Liver (tissue), 9 donors: ENCODE results near the gene ARHGAP32. TPM values are rescaled to one million over a fixed set of nuclear protein-coding genes. Genes with fewer than 3 reads are reported as not detected.

Experiments
- DNase-seq: peaks from one replicate; pipeline ENCODE4 v3.0.0-alpha.2; 2017; ENCODE audit warnings: low spot score
- H3K27ac ChIP-seq, 2 donors: one replicate each; pipeline ENCODE4 v1.7.0; 2013; ENCODE audit warnings: inconsistent platforms in 2 of 2, low read length in 2 of 2, control low read depth in 1 of 2, low read depth in 1 of 2, mild to moderate bottlenecking in 1 of 2
- H3K27me3 ChIP-seq, 4 donors: one replicate each; pipeline versions ENCODE4 v1.6.1 to v1.7.0; 2013; ENCODE audit warnings: low read length in 3 of 4, inconsistent platforms in 1 of 4, mild to moderate bottlenecking in 1 of 4, moderate library complexity in 1 of 4; ENCODE audit not compliant: control insufficient read depth in 4 of 4, insufficient read depth in 4 of 4
- H3K36me3 ChIP-seq, 4 donors: one replicate each; pipeline versions ENCODE4 v1.6.1 to v1.7.0; 2013; ENCODE audit warnings: low read length in 3 of 4, mild to moderate bottlenecking in 3 of 4, low read depth in 1 of 4, moderate library complexity in 1 of 4; ENCODE audit not compliant: control insufficient read depth in 4 of 4, insufficient read depth in 3 of 4
- H3K4me1 ChIP-seq, 4 donors: one replicate each; pipeline versions ENCODE4 v1.6.1 to v1.7.0; 2013; ENCODE audit warnings: low read length in 3 of 4, mild to moderate bottlenecking in 3 of 4, moderate library complexity in 1 of 4; ENCODE audit not compliant: control insufficient read depth in 4 of 4, insufficient read depth in 4 of 4
- H3K4me3 ChIP-seq, 3 donors: one replicate each; pipeline versions ENCODE4 v1.6.1 to v1.7.0; 2013; ENCODE audit warnings: low read length in 3 of 3, control low read depth in 1 of 3, low read depth in 1 of 3, mild to moderate bottlenecking in 1 of 3
- H3K9ac ChIP-seq, 2 donors: one replicate each; pipeline ENCODE4 v1.7.0; 2013; ENCODE audit warnings: low read length in 2 of 2, mild to moderate bottlenecking in 2 of 2, moderate library complexity in 2 of 2, control low read depth in 1 of 2, low read depth in 1 of 2
- H3K9me3 ChIP-seq, 4 donors: one replicate each; pipeline versions ENCODE4 v1.6.1 to v1.7.0; 2013; ENCODE audit warnings: low read length in 3 of 4; ENCODE audit not compliant: control insufficient read depth in 4 of 4
- EGR1 ChIP-seq, 2 donors: IDR thresholded peaks; 2 replicates each; pipeline ENCODE4 v1.6.1; 2016 to 2018; ENCODE audit warnings: antibody characterized with exemption in 2 of 2, low read depth in 2 of 2
- FOXA1 ChIP-seq: IDR thresholded peaks from 2 replicates; pipeline ENCODE4 v1.6.1; 2016; ENCODE audit warnings: antibody characterized with exemption
- GABPA ChIP-seq, 2 donors: IDR thresholded peaks in 1 of 2; conservative IDR thresholded peaks in 1 of 2; 2 replicates each; pipeline ENCODE4 v1.6.1; 2016; ENCODE audit warnings: antibody characterized with exemption in 2 of 2, mild to moderate bottlenecking in 1 of 2, moderate library complexity in 1 of 2
- HNF4A ChIP-seq, 2 donors: conservative IDR thresholded peaks; 2 replicates each; pipeline ENCODE4 v1.6.1; 2016; ENCODE audit warnings: antibody characterized with exemption in 2 of 2, mild to moderate bottlenecking in 2 of 2
- JUND ChIP-seq, 2 donors: IDR thresholded peaks; 2 replicates each; pipeline ENCODE4 v1.6.1; 2016; ENCODE audit warnings: antibody characterized with exemption in 2 of 2
- NR2F2 ChIP-seq: IDR thresholded peaks from 2 replicates; pipeline ENCODE4 v1.6.1; 2016; ENCODE audit warnings: antibody characterized with exemption
- RAD21 ChIP-seq, 2 donors: IDR thresholded peaks; 2 replicates each; pipeline ENCODE4 v1.6.1; 2016; ENCODE audit warnings: antibody characterized with exemption in 2 of 2, mild to moderate bottlenecking in 2 of 2
- RXRA ChIP-seq, 2 donors: IDR thresholded peaks; 2 replicates each; pipeline ENCODE4 v1.6.1; 2017 to 2018; ENCODE audit warnings: antibody characterized with exemption in 2 of 2, mild to moderate bottlenecking in 1 of 2
- SP1 ChIP-seq: IDR thresholded peaks from 2 replicates; pipeline ENCODE4 v1.6.1; 2018; ENCODE audit warnings: antibody characterized with exemption, mild to moderate bottlenecking
- WGBS: extraction: QIAGEN DNeasy Blood & Tissue Kit; methylation state at CpG from one replicate; pipeline ENCODE4 v1.1.7; 2013; 5-methylcytosine and 5-hydroxymethylcytosine counted together
- polyA plus RNA-seq, 2 donors: library from polyadenylated mRNA; stranded (reverse) in 1 of 2; unstranded in 1 of 2; fragments of 200-250 nt in 1 of 2; fragments of >200 nt in 1 of 2; fragmentation: Nextera tagmentation in 1 of 2; extraction: Ambion mirVana in 1 of 2; gene quantifications; one replicate each; pipeline versions ENCODE4 v1.2.1 to v1.2.3, GENCODE V29; 2013 to 2015
- total RNA-seq, 2 donors: library from RNA; depleted of rRNA; stranded (reverse); fragments of >200 nt; gene quantifications; one replicate each; pipeline ENCODE4 v1.2.3, GENCODE V29; 2014
- TF ChIP-seq, protein P1 (sequence below): IDR thresholded peaks from 2 replicates; pipeline ENCODE4 v1.6.1; 2016; ENCODE audit warnings: antibody characterized with exemption
- TF ChIP-seq, protein P2 (sequence below): IDR thresholded peaks from 2 replicates; pipeline ENCODE4 v1.6.1; 2016; ENCODE audit warnings: antibody characterized with exemption
- TF ChIP-seq, protein P3 (sequence below): IDR thresholded peaks from 2 replicates; pipeline ENCODE4 v1.6.1; 2016; ENCODE audit warnings: antibody characterized with exemption, mild to moderate bottlenecking
- donor health status: healthy.
- donor health status: healthy.
- donor health status: healthy.
- donor health status: healthy.
- donor health status: healthy.

Gene ARHGAP32
- total and polyA plus RNA-seq, 4 donors, result 1.8 to 13.1 (median 2.6) TPM

DNA sequence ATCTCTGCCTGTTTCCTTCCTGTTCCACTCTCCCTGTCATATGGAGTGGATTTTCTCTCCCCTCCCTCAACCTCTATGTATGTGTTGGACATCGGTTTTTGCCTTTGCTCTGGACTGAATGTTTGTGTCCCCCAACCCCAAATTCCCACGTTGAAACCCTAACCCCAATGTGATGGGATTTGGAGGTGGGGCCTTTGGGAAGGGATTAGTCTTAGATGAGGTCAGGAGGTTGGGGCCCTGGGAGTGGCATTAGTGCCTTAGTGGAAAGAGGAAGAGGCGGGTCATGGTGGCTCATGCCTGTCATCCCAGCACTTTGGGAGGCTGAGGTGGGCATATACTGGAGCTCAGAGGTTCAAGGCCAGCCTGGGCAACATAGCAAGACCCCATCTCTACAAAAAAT lies 261.1 kb downstream of the ARHGAP32 start (continued):
- TF ChIP-seq, protein P1, sequence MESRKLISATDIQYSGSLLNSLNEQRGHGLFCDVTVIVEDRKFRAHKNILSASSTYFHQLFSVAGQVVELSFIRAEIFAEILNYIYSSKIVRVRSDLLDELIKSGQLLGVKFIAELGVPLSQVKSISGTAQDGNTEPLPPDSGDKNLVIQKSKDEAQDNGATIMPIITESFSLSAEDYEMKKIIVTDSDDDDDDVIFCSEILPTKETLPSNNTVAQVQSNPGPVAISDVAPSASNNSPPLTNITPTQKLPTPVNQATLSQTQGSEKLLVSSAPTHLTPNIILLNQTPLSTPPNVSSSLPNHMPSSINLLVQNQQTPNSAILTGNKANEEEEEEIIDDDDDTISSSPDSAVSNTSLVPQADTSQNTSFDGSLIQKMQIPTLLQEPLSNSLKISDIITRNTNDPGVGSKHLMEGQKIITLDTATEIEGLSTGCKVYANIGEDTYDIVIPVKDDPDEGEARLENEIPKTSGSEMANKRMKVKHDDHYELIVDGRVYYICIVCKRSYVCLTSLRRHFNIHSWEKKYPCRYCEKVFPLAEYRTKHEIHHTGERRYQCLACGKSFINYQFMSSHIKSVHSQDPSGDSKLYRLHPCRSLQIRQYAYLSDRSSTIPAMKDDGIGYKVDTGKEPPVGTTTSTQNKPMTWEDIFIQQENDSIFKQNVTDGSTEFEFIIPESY, result no peak
- no peak for TF ChIP-seq HNF4A (conservative IDR thresholded peaks at IDR 0.05)
- no peak for TF ChIP-seq EGR1 (IDR thresholded peaks at IDR 0.05; ENCODE audit: low read depth in 2 of 2)
- no peak for TF ChIP-seq JUND (IDR thresholded peaks at IDR 0.05)

DNA sequence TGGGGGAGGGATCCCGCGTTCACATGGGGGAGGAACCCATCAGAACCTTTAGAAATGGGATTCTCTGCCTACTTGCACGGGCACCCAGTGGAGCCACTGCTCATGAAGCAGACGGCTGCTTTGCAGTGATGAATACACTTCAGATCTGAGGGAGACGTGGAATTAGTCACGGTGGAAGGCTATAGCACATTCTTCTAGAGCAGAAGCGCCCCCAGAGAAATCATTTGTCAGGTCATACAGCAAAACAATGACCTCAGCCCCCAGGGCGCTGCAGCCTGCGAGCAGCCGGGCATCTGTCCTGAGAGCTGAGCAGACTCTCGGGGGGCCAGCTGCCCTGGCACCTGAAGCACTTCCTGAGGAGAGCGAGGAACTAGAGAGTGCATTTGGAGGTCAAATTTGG lies 262.1 kb downstream of the ARHGAP32 start:
- Histone ChIP-seq H3K27me3 (peaks cover 0 to 2% (median 1%) of the 10 kb centered on the region in 4 donors), H3K4me3 (no peak overlapping the region), H3K9me3 (no peaks in the 10 kb centered on the region), H3K4me1 (no peaks in the 10 kb centered on the region), H3K9ac (no peak overlapping the region), H3K27ac (no peak overlapping the region), H3K36me3 (no peaks in the 10 kb centered on the region)
- no peak for TF ChIP-seq FOXA1
- TF ChIP-seq RXRA (IDR thresholded peaks at IDR 0.05), result no peak
- TF ChIP-seq GABPA (IDR thresholded peaks at IDR 0.05 in 1 of 2, conservative IDR thresholded peaks at IDR 0.05 in 1 of 2), result no peak
- TF ChIP-seq HNF4A (conservative IDR thresholded peaks at IDR 0.05), result no peak
- TF ChIP-seq RAD21 (IDR thresholded peaks at IDR 0.05), result no peak
- TF ChIP-seq, protein P2, sequence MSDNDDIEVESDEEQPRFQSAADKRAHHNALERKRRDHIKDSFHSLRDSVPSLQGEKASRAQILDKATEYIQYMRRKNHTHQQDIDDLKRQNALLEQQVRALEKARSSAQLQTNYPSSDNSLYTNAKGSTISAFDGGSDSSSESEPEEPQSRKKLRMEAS, result no peak
- TF ChIP-seq SP1, result no peak
- TF ChIP-seq, protein P3, sequence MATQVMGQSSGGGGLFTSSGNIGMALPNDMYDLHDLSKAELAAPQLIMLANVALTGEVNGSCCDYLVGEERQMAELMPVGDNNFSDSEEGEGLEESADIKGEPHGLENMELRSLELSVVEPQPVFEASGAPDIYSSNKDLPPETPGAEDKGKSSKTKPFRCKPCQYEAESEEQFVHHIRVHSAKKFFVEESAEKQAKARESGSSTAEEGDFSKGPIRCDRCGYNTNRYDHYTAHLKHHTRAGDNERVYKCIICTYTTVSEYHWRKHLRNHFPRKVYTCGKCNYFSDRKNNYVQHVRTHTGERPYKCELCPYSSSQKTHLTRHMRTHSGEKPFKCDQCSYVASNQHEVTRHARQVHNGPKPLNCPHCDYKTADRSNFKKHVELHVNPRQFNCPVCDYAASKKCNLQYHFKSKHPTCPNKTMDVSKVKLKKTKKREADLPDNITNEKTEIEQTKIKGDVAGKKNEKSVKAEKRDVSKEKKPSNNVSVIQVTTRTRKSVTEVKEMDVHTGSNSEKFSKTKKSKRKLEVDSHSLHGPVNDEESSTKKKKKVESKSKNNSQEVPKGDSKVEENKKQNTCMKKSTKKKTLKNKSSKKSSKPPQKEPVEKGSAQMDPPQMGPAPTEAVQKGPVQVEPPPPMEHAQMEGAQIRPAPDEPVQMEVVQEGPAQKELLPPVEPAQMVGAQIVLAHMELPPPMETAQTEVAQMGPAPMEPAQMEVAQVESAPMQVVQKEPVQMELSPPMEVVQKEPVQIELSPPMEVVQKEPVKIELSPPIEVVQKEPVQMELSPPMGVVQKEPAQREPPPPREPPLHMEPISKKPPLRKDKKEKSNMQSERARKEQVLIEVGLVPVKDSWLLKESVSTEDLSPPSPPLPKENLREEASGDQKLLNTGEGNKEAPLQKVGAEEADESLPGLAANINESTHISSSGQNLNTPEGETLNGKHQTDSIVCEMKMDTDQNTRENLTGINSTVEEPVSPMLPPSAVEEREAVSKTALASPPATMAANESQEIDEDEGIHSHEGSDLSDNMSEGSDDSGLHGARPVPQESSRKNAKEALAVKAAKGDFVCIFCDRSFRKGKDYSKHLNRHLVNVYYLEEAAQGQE, result no peak
- TF ChIP-seq NR2F2, result no peak
- TF ChIP-seq, protein P1, result no peak
- no peak for DNase-seq
- WGBS, result 69% methylated on average over 12 of the region's 12 CpGs

DNA sequence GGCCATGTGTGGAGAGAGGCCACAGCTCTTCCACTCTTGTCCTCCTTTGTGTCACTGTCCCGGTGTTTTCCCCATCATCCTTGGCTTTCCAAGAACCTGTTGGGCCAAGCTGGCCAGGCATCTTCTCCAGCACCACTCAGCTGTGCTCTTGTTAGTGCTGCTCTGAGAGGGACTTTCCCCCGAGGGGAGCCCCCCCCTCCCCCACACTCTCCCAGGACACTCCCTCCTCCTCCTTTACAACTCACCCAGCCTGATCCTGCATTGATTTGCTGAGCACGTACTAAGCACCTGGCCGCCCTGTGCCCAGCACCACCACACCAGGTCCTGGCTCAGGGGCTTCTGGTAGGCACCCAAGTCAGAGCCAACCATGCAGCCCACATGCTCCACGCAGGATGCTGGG lies 262.7 kb downstream of the ARHGAP32 start:
- Histone ChIP-seq H3K9me3 (no peaks in the 10 kb centered on the region), H3K4me3 (no peak overlapping the region), H3K4me1 (no peaks in the 10 kb centered on the region), H3K27me3 (peaks cover 0 to 2% (median 1%) of the 10 kb centered on the region in 4 donors), H3K9ac (no peak overlapping the region), H3K27ac (no peak overlapping the region), H3K36me3 (no peaks in the 10 kb centered on the region)
- DNase-seq, result no peak
- no peak for TF ChIP-seq FOXA1
- no peak for TF ChIP-seq RXRA (IDR thresholded peaks at IDR 0.05)
- TF ChIP-seq, protein P1, result no peak
- TF ChIP-seq GABPA (IDR thresholded peaks at IDR 0.05 in 1 of 2, conservative IDR thresholded peaks at IDR 0.05 in 1 of 2), result no peak
- no peak for TF ChIP-seq RAD21 (IDR thresholded peaks at IDR 0.05)
- TF ChIP-seq, protein P3, result no peak
- TF ChIP-seq, protein P2, result no peak
- WGBS, result 60% methylated on average over 5 of the region's 5 CpGs
